GM20000 (cell line): Measurements from ENCODE around the gene LPAR6.

Experiments used
- DNase-seq: peaks from one replicate; pipeline ENCODE4 v3.0.0; 2012; ENCODE audit warnings: low spot score
- TF ChIP-seq, protein P1 (sequence below): IDR thresholded peaks from 2 replicates; pipeline ENCODE4 v1.5.1; 2012; ENCODE audit warnings: mild to moderate bottlenecking, control low read depth; ENCODE audit errors: extremely low read depth, missing control alignments

Gene LPAR6

DNA sequence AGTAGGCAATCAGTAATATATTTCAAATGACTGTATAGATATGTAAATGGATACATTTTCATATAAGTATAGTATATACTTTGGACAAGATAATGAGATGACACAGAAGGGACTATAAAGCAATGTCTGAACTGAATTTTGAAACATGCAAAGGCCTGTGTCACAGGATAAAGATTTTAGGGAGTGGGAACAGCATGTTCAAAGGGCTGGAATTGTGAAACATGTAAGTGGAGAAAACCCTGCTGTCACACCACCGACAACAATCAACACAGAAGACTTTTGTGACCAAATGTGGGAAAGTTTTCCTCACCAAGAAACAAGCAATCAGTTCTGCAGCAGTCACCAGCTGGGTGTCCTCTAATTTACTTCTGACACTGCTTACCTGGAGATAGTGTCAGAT is 42.9 kb downstream of the LPAR6 start:
- TF ChIP-seq, protein P1, sequence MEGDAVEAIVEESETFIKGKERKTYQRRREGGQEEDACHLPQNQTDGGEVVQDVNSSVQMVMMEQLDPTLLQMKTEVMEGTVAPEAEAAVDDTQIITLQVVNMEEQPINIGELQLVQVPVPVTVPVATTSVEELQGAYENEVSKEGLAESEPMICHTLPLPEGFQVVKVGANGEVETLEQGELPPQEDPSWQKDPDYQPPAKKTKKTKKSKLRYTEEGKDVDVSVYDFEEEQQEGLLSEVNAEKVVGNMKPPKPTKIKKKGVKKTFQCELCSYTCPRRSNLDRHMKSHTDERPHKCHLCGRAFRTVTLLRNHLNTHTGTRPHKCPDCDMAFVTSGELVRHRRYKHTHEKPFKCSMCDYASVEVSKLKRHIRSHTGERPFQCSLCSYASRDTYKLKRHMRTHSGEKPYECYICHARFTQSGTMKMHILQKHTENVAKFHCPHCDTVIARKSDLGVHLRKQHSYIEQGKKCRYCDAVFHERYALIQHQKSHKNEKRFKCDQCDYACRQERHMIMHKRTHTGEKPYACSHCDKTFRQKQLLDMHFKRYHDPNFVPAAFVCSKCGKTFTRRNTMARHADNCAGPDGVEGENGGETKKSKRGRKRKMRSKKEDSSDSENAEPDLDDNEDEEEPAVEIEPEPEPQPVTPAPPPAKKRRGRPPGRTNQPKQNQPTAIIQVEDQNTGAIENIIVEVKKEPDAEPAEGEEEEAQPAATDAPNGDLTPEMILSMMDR = no peak
- no peak for DNase-seq
